ENCODE measurements around the gene PTPRF.

- TF ChIP-seq FOXA1 (IDR thresholded peaks at IDR 0.05) (no peak), SUZ12 (IDR thresholded peaks at IDR 0.05) (no peak), LEF1 (IDR thresholded peaks at IDR 0.05; ENCODE audit: borderline replicate concordance) (no peak), ELF4 (IDR thresholded peaks at IDR 0.05) (no peak), TARDBP (IDR thresholded peaks at IDR 0.05) (no peak), CTBP1 (IDR thresholded peaks at IDR 0.05; ENCODE audit: borderline replicate concordance) (no peak), FOXK2 (IDR thresholded peaks at IDR 0.05) (no peak), NFRKB (IDR thresholded peaks at IDR 0.05) (no peak), SP1 (IDR thresholded peaks at IDR 0.05) (no peak), BHLHE40 (IDR thresholded peaks at IDR 0.05; ENCODE audit: borderline replicate concordance) (no peak), FOXM1 (IDR thresholded peaks at IDR 0.05; ENCODE audit: borderline replicate concordance) (no peak), HDGF (IDR thresholded peaks at IDR 0.05; ENCODE audit: borderline replicate concordance) (no peak), ARNT (IDR thresholded peaks at IDR 0.05) (no peak), L3MBTL2 (conservative IDR thresholded peaks at IDR 0.05) (no peak)
Measured at GRCh38 chr1:43506233-43506632, 24.4 kb upstream of the PTPRF start.

Measured in HEK293T (cell line).